Glomerular visceral epithelial cell (primary cell): ENCODE data around the gene ENTR1.
A peak's percentile ranks its signal among the peaks of the same experiment; 100 is the strongest.

Experiments
- DNase-seq: peaks from one replicate; pipeline ENCODE4 v3.0.0-alpha.2; 2016; ENCODE audit errors: extremely low spot score

The ENTR1 gene

DNA sequence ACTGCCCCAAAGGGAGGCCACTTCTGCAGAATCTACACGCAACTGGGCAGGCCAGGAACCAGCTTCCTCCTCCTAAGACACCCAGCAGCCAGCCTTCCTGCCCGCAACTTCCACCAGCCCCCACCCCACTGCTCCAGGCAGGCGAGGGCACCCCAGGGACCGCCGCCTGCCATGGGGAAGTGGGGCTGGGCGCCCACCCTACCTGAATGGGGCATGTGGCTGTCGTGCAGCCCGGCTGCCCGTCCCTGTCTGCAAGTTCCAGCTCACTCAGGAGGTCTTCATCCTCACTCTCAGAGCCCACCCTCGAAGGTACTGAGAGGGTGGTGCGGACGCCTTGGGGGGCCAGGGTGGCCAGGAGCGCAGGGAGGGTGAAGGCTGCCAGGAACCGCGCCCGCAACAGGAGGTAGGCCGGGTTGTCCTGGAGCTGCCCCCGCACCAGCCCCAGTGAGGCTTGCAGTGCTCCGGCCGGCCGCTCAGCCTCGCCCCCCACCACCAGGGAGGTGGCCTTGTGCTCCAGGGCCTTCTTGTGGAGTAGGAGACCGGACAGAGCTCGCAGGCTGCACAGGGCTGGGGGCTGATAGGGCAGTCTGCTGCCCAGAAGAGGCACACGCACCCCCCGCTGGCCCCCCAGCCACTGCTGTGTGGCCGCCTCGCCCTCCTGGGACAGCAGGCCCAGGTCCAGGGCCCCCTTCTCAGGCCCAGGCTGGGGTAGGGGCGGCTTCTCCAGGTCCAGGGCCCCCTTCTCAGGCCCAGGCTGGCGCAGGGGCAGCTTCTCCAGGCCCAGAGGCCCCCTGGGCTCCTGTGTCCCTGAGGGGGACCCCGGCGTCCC lies 32.9 kb downstream of the ENTR1 start:
- DNase-seq = no peak

DNA sequence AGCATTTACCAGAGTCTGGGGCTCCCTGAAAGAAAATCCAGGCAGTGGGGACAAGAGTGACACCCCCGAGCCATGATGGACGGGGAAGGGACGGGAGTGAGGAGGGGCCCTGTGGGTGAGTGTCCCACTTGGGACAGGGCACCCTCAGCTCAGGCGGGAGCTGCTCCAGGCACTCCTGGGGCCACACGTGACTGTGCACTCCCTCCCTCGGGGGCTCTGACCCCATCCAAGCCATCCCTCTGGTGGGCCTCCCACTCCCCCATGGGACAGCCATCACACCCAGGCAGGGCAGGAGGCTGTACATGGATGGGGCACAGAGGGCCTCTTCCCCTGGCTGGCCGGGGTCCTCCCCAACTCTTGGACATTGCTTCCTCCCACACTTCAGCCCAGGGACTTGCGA lies 34.0 kb downstream of the ENTR1 start:
- no peak for DNase-seq

GRCh38 chr9:136375096-136375495 lies 35.3 kb downstream of the ENTR1 start:
- no peak for DNase-seq

DNA sequence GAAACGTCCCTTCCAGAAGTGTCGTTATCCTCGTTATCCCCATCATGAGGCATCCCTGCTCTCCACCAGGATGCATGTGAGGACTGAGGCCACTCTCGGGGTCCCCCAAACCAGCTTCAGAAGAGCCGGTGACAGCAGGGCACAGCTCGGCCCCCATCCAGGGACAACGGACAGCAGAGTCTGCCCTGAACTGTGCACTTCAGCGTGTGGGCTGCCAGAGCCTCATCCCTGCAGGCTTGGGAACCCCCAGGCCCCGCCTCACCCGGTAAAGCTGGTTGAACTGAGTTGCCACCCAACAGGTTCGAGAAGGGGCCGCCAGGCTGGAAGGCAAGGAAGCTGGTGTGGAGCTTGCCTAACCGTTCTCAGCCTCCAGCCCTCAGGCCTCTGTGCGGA lies 36.2 kb downstream of the ENTR1 start:
- no peak for DNase-seq

DNA sequence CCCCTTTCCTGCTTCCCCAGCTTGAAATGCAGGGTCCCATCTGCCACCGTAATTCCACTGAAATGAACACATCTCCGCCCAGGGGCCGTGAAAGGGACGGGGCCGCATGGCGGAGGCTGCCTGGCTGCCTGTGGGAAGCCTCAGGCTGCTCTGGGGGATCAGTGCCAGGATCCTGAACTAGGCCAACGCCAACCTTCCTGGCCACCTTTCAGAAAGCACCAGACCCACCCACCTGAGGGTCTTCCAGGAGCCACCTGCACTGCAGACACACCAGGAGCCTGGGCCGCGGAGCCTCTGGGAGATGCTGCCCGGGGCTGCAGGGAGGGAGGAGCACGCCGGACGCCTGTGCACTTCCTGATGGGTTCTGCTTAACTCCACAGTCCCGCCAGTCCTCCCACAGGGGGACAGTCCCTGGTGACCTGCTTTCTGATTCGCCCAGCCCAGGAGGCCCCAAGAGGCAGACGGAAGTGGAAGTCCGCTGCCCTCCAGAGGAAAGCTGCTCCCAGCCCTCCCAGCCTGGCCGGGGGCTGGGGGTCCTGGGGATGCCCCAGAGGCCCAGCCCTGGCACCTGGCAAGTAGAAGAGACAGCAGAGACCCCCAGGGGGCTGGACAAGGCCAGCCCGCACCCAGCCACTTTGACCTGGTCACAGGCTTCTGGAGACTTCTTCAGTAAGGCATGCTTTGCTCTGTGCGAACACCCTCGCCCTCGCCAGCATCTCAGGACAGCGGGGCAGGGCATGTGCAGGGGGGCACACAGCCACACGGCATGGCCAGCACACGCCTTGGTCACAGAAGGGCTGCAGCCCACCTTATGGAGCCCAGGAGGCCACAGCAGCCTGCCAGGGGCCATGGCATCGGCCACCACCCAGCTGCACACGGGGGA lies 36.9 kb downstream of the ENTR1 start, which contains the start of gene CARD9:
CARD9 (minus strand) TSS at position 370 of the 883 bp plus-strand sequence. CDS start 1,591 bp downstream, outside the sequence.
- no peak for DNase-seq

DNA sequence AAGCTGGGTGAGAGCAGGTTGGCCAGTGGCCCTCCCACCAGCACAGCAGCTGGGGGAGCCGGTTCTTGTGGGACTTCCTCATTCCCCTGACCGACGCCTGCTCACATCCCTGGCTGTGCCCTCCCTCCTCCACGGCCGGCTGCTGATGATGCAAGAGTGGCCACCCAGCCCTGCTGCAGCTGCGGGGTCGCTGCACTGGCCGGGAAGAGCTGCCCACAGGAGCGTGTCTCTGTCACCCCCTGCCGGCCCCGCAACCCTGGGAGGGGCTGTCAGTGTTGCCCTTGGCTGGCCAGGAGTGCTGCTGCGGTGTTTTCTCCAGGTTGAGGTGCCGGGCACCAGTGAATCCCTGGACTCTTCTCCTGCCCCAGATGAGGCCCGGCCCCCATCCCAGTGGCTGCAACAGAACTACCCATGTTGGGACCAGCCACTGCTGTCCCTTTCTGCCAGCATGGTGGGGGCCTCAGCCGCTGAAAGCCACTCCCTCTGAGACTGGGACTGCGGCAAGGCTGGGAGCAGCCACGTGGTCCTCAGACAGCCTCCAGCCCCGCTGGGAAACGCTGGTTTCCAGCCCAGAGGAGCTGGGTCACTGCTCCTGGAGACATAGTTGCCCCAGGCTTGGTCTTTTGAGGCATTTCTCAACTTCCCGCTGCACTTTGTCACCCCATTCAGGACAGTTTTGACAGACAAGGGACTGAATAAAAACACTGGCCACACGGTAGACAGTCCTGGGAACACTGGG lies 37.7 kb downstream of the ENTR1 start:
- DNase-seq = peak; percentile 91

DNA sequence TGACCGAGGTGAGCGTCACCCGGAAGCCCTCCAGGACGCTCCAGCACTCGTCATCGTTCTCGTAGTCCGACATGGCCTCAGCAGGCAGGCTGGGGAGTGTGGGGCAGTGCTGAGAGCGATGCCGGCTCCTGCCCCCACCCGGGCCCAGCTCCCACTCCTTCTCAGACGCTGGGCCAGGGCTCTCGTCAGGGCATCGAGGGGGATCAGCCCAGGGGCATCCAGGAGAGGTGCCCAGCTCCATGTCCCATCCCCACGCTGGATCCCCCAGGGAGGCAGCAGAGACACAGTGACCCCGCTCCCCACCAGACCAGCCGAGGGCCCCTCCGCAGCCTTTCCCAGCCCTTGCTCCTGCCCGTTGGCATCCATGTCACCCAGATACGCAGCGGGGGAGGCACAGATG lies 38.4 kb downstream of the ENTR1 start:
- DNase-seq = no peak

DNA sequence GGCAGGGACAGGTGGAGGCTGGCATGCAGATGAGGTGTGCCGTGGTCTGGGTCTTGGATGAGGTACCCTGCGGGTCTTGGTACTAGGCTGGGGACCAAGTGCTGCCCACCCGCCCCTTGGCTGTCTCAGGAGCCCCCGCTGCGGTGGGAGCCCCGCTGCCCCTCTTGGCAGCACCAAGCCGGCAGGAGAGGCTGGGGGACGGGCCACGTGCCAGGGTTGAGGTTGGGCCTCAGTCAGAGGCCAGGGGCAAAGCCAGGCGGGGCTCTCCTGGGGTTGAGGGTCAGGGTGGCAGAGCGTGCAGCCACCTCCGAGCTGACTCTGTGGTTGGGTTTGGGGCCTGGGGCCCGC lies 38.9 kb downstream of the ENTR1 start:
- no peak for DNase-seq

DNA sequence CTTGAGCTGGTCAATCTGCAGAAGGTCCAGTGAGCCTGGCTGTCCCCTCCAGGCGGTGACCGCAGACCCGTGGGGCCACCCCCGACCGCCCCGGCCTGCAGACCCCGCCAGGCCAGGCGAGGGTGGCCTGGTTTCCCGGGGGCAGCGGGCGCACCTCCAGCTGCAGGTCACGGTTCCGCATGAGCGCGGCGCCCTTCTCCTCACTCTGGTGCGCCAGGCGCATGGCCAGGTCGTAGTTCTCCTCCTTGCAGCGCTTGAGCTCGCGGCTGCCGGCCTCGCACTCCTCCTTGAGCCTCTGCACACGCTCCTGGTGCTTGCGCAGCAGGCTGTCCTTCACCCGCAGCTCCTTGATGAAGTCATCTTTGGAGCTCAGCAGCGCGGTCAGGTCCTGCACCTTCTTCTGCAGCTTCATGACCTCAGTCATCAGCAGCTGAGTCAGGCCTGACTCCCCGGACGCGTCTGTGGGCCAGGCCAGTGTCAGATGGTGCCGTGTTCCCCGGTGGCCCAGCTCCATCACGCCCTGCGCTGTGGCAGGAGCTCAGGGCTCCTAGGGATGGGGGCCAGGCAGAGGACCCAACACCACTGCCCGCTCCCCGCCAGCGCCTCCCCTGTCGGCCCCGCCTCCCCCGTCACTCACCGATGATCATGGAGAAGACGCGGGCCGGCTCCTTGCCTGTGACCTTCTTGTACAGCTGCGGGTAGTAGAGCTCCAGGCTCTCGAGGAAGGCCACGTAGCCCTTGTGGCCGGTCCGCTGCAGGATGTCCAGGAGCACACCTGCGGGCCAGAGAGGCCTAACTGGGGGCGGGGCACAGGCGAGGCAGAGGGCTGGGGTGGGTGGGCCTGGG lies 39.5 kb downstream of the ENTR1 start:
- DNase-seq = no peak

GRCh38 chr9:136370037-136370436 lies 40.4 kb downstream of the ENTR1 start:
- DNase-seq = no peak

DNA sequence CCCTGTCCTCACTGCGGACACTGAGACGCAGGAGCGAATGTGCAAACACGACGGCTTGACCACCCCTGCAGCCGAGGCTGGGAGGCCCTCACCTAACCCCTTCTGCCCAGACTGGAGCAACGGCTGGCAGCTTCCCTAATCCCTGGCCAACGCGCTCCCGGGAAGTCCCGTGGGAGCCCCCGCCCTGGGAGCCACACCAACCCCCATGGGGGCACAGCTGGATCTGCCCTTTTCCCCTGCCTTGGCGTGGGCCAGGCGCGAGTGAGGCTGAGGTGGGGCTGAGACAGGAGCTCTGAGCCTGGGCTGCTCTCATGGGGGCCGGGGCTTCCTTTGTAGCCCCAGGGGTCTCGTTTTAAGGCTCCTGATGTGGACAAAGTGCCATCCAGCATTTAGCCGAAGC lies 42.2 kb downstream of the ENTR1 start:
- no peak for DNase-seq

DNA sequence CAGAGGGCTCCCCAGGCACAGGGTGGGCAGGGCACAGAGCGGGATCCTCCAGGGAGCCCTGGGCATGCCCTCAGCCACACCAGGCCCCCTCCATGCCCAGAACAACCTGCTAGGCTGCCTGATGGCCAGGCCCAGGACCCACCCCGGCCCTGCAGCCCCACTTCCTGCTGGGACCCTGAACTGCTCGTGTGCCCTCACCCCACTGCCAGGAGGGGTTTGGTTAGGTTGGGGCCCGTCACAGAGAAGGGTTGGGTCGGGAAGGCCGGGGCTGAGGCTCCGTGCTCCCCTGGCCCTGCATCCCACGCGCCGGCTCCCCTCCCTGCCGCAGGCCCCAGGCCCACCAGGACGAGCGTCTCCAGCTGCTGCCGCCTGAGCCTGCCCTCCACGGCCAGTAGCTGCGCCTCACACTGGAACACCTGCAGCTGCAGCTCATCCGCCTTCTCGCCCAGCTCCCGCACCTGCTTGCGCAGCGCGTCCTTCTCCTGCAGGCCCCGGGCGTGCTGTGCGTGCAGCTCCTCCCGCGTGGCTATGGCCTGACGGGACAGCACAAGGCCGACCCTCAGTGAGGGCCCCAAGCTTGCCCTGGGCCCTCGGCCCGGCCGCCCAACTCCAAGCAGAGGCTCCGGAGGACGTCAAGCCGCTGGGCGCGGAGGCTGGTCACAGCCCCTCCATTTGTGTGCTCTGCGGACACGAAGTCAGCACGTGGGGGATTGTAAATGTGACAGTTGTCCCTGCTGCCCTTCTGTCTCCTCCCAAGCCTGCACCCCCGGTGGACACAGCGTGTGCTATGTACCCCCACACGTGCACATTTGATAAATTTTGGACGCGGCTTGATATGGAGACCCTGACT lies 42.9 kb downstream of the ENTR1 start:
- DNase-seq = no peak

GRCh38 chr9:136366826-136367225 lies 43.6 kb downstream of the ENTR1 start:
- DNase-seq = no peak

GRCh38 chr9:136365775-136366222 lies 44.6 kb downstream of the ENTR1 start:
- DNase-seq = no peak

- no peak for DNase-seq
Measured at GRCh38 chr9:136364942-136365774, 45.3 kb downstream of the ENTR1 start.

GRCh38 chr9:136363949-136364748 lies 46.3 kb downstream of the ENTR1 start:
- DNase-seq = no peak

DNA sequence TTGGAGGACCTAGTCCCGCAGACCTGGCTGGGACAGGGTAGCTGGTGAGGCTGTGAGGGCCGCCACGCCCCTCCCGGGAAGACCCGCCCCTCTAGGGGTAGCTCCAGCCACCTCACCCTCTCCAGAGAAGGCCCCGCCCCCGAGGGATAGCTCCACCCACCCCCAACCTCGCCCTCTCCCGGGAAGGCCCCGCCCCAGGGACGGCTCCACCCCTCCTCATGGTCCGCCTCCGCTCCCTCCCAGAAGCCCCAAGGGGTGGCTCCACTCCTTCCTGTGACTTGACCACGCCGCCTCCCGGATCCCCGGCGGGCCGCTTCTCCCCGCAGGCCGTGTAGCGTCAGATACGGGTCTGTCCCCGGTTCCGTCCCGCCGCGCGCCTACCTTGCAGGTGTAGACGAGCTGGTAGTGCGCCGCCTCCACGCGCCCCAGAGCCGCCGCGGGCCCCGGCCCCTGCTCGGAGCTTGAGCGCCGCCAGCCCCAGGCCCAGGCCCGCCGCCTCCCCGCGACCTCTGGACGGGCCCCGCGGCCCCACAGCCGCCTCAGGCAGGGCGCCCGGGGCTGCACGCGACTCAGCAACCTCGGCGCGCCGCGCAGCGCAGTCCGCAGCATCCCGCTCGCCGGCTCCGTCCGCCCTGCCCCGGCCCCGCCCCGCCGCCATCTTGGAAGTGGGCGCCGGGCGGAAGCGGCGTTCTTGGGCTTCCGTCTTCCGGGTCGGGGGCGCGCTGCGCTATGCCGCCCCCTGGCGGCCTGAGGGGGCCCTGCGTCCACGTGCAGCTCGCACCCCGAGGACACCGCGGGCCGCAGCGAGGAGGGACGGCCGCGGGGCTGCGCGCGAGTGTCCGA lies 47.1 kb downstream of the ENTR1 start, which contains the start of gene DNLZ:
DNLZ (minus strand) TSS at position 639 of the 843 bp plus-strand sequence; CDS start at position 609, 30 bp downstream.
- DNase-seq = peak; percentile 97

DNA sequence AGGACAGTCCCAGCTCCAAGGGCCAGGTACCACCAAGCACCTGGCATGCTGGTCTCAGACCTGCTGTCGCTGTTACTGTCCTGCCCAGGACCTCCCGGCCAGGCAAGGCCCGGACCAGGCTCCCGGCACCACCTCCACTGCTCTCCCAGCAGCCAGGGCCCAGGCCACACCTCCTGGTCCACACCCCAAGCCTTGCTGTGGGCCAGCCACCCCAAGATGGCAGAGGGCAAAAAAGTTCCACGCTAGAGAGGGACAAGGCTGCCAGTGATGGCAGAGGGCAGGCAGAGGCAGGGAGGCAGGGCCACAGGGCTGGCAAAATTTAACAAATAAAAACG lies 48.0 kb downstream of the ENTR1 start:
- no peak for DNase-seq
